Tibial artery (tissue), 4 donors: Measurements from ENCODE around the gene CSNK2A1.

ENCODE experiments used
- DNase-seq, 2 donors: peaks; one replicate each; pipeline ENCODE4 v3.0.0-alpha.2; 2019
- H3K27ac ChIP-seq, 2 donors: fragments of 200-600 bp; sonication (generic) in 1 of 2; 1 replicate in 1 of 2; 2 replicates in 1 of 2; pipeline ENCODE4 v1.5.1; 2018 to 2019; ENCODE audit warnings: mild to moderate bottlenecking in 1 of 2
- H3K27me3 ChIP-seq, 2 donors: fragments of 200-600 bp; sonication (generic) in 1 of 2; one replicate each; pipeline versions ENCODE4 v1.5.1 to v1.6.0; 2016 to 2019
- H3K36me3 ChIP-seq, 3 donors: fragments of 200-600 bp; sonication (generic) in 2 of 3; one replicate each; pipeline ENCODE4 v1.5.1; 2016 to 2019; ENCODE audit warnings: mild to moderate bottlenecking in 2 of 3
- H3K4me1 ChIP-seq, 4 donors: fragments of 200-600 bp; sonication (generic) in 2 of 4; 1 replicate in 3 of 4; 2 replicates in 1 of 4; pipeline ENCODE4 v1.5.1; 2016 to 2019
- H3K4me3 ChIP-seq, 2 donors: fragments of 200-600 bp; sonication (generic) in 1 of 2; 1 replicate in 1 of 2; 2 replicates in 1 of 2; pipeline ENCODE4 v1.5.1; 2018 to 2019; ENCODE audit warnings: mild to moderate bottlenecking in 2 of 2
- H3K9me3 ChIP-seq, 3 donors: fragments of 200-600 bp; sonication (generic) in 1 of 3; one replicate each; pipeline ENCODE4 v1.5.1; 2016 to 2019
- CTCF ChIP-seq, 2 experiments: fragments of 200-600 bp in 1 of 2; fragments of 450-650 bp in 1 of 2; IDR thresholded peaks; one replicate each; pipeline ENCODE4 v1.5.1; 2017 to 2019; ENCODE audit warnings: antibody characterized with exemption in 2 of 2, mild to moderate bottlenecking in 1 of 2, moderate library complexity in 1 of 2
- intact Hi-C: fragments of 100-400 bp; cut with DNase I; formaldehyde crosslinking; loops from one replicate; pipeline ENCODE4 v1.15.0; 2023; ENCODE audit warnings: low total_unique reads

CSNK2A1 gene

DNA sequence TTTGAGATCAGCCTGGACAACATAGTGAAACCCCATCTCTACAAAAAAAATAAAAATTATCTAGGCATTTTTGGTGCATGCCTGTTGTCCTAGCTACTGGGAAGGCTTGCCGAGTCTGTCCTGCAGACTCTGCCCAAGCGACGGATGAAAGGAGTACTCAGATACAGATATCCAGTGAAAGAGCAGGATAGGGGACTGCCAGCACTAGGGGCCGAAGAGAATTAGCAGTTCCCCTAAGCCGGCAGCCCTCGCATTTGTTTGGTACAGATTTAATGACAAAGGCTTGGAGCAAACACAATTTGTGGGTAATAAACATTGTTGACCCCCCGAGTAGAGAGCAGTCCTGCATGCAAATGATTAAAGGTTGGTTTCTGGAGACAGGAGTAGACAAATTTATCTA lies 75.8 kb downstream of the CSNK2A1 start:
- Histone ChIP-seq H3K4me3 (no peak overlapping the region), H3K4me1 (peaks cover 0 to 4% (median 0%) of the 10 kb centered on the region in 4 donors), H3K27me3 (peaks cover 0 to 29% of the 10 kb centered on the region in 2 donors), H3K27ac (no peak overlapping the region), H3K36me3 (no peaks in the 10 kb centered on the region), H3K9me3 (no peaks in the 10 kb centered on the region)
- TF ChIP-seq CTCF (IDR thresholded peaks at IDR 0.05): no peak
- intact Hi-C loops: no loop called here
- DNase-seq: no peak

- Histone ChIP-seq H3K4me3 (peak within 1 kb of the TSS; percentile 83 to 84), H3K27me3 (peaks cover 0 to under 1% of the 10 kb centered on the region in 2 donors), H3K4me1 (peaks cover 0 to 39% (median 17%) of the 10 kb centered on the region in 4 donors), H3K9me3 (no peaks in the 10 kb centered on the region), H3K27ac (peak within 1 kb of the TSS; percentile 91 to 92), H3K36me3 (no peaks in the 10 kb centered on the region)
- DNase-seq: peak; percentile 80 to 91
- TF ChIP-seq CTCF (IDR thresholded peaks at IDR 0.05): no peak
- intact Hi-C loops: loop anchor here (5.0 kb wide), 1 partner anchor 55 kb away; the partner anchor contains the start of gene RBCK1
Measured at GRCh38 chr20:462199-462991, 81.2 kb downstream of the CSNK2A1 start, which contains the start of gene TBC1D20. TBC1D20 (minus strand) TSS chr20:462533; CDS start chr20:462405, 128 bp downstream.

DNA sequence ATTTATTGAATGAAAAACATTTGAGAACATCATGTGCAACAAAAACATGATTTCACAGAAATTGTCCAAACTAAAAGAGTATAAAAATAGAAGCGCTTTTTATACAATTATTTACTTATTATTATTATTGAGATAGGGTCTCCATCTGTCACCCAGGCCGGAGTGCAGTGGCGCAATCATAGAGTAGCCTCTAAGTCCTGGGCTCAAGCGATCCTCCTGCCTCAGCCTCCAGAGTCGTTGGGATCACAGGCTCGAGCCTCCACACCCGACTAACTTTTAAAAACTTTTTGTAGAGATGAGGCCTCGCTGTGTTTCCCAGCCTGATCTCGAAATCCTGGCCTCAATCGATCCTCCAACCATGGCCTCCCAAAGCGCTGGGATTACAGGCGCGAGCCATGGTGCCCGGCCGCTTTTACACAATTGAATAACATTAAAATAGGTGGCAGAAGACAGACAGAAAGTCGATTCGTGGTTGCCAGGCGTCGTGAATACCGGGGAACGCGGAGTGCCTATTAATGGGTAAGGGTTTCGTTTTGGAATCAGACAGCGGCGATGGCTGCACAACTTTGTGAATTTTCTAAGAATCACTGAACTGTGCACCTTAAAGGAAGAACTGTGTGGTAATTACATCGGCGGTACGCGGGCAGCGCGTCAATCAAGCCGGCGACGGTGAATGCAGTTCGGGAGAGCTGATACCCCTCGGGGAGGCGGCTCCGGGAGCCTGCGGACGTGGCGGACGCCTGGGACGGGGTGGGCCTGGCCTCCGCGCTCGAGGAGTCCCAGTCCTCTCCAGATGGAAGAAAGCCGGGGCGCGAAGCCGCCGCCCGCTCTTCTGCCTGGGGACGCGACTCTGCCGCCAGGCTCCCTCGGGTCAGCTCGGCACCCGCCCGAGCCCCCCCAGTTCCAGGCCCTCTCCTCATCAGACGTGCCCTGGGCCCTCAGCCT lies 82.1 kb downstream of the CSNK2A1 start:
- peaks cover 0 to 39% (median 17%) of the 10 kb centered on the region in 4 donors for H3K4me1 ChIP-seq
- H3K36me3 ChIP-seq: no peaks in the 10 kb centered on the region
- H3K4me3 ChIP-seq: peak overlapping the region; percentile 83 to 84
- no peaks in the 10 kb centered on the region for H3K9me3 ChIP-seq
- no peaks in the 10 kb centered on the region for H3K27me3 ChIP-seq
- peak in 1 of 2 donors; percentile 31 for DNase-seq
- no peak for TF ChIP-seq CTCF (IDR thresholded peaks at IDR 0.05)
- intact Hi-C loops: loop anchor here (5.0 kb wide), 1 partner anchor 54 kb away; the partner anchor contains the start of gene RBCK1
- peak overlapping the region; percentile 91 to 92 for H3K27ac ChIP-seq

GRCh38 chr20:460707-461106 lies 82.9 kb downstream of the CSNK2A1 start:
- H3K4me1 ChIP-seq: peaks cover 0 to 39% (median 17%) of the 10 kb centered on the region in 4 donors
- DNase-seq: peak in 1 of 2 donors; percentile 61
- intact Hi-C loops: loop anchor here (5.0 kb wide), 1 partner anchor 53 kb away; the partner anchor contains the start of gene RBCK1

More at GRCh38 chr20:460707-461106, 82.9 kb downstream of the CSNK2A1 start:
- peak overlapping the region in 1 of 2 donors; percentile 91 for H3K27ac ChIP-seq
- no peaks in the 10 kb centered on the region for H3K36me3 ChIP-seq
- H3K4me3 ChIP-seq: peak overlapping the region; percentile 83 to 84
- no peaks in the 10 kb centered on the region for H3K9me3 ChIP-seq
- no peaks in the 10 kb centered on the region for H3K27me3 ChIP-seq
- TF ChIP-seq CTCF (IDR thresholded peaks at IDR 0.05): no peak
